Omental fat pad (tissue), 4 donors: ENCODE data around the gene IFI35. TPM values are rescaled to one million over a fixed set of nuclear protein-coding genes. Genes with fewer than 3 reads are reported as not detected.

Experiments used
- ATAC-seq: fragments of 150-250 bp; one replicate; pipeline ENCODE4 v1.9.1; 2016; ENCODE audit warnings: mild to moderate bottlenecking, moderate library complexity; ENCODE audit not compliant: low FRiP score
- DNase-seq: peaks from one replicate; pipeline ENCODE4 v3.0.0-alpha.2; 2019; ENCODE audit warnings: low spot score
- CTCF ChIP-seq, 3 donors: fragments of 450-650 bp; IDR thresholded peaks; one replicate each; pipeline ENCODE4 v1.5.1; 2016 to 2017; ENCODE audit warnings: antibody characterized with exemption in 3 of 3, mild to moderate bottlenecking in 3 of 3, moderate library complexity in 2 of 3
- total RNA-seq, 4 donors: library from RNA; depleted of rRNA; stranded (reverse); fragments of >200 nt; gene quantifications; one replicate each; pipeline ENCODE4 v1.1.0, GENCODE V29; 2016

The IFI35 gene
- total RNA-seq, 4 donors from 2014 or later, result 29.1 to 108 (median 34.4) TPM

GRCh38 chr17:43014020-43014648, 7.5 kb downstream of the IFI35 start:
- no peak for TF ChIP-seq CTCF (IDR thresholded peaks at IDR 0.05)
- ATAC-seq, result no peak

GRCh38 chr17:43014649-43015542, 8.3 kb downstream of the IFI35 start:
- peak; percentile 5 for ATAC-seq
- DNase-seq, result no peak
- no peak for TF ChIP-seq CTCF (IDR thresholded peaks at IDR 0.05)

More at GRCh38 chr17:43014020-43014648, 7.5 kb downstream of the IFI35 start:
- DNase-seq, result no peak

- no peak for DNase-seq
- TF ChIP-seq CTCF (IDR thresholded peaks at IDR 0.05), result no peak
- ATAC-seq, result peak; percentile 46
These were observed 9.0 kb downstream of the IFI35 start for GRCh38 chr17:43015579-43015978.

GRCh38 chr17:43016216-43016615, 9.6 kb downstream of the IFI35 start:
- ATAC-seq (no peak), DNase-seq (no peak)
- no peak for TF ChIP-seq CTCF (IDR thresholded peaks at IDR 0.05)

GRCh38 chr17:43018008-43018853, 11.6 kb downstream of the IFI35 start:
- no peak for ATAC-seq
- DNase-seq, result no peak
- no peak for TF ChIP-seq CTCF (IDR thresholded peaks at IDR 0.05)

GRCh38 chr17:43018932-43019331, 12.3 kb downstream of the IFI35 start:
- ATAC-seq (no peak), DNase-seq (no peak)
- no peak for TF ChIP-seq CTCF (IDR thresholded peaks at IDR 0.05)
